VCaP (cell line): ENCODE results near the gene DGCR2.

ENCODE experiments used
- H3K27ac ChIP-seq: fragments of 450-650 bp; 2 replicates; pipeline ENCODE4 v1.5.1; 2017
- CTCF ChIP-seq: fragments of 450-650 bp; conservative IDR thresholded peaks from 2 replicates; pipeline ENCODE4 v1.5.1; 2017; ENCODE audit warnings: mild to moderate bottlenecking, moderate library complexity

DGCR2 gene

GRCh38 chr22:19039448-19039780 lies 82.8 kb downstream of the DGCR2 start:
- TF ChIP-seq CTCF, result no peak
- H3K27ac ChIP-seq, result no peak overlapping the region

- no peak overlapping the region for H3K27ac ChIP-seq
- 0 out of 2 replicates have a peak, but pooled peaks have one; percentile 9 for TF ChIP-seq CTCF
Observed at GRCh38 chr22:19038728-19039447, 83.3 kb downstream of the DGCR2 start.

- H3K27ac ChIP-seq, result no peak overlapping the region
- no peak for TF ChIP-seq CTCF
Observed at GRCh38 chr22:19038164-19038546, 84.1 kb downstream of the DGCR2 start.

- TF ChIP-seq CTCF, result no peak
- H3K27ac ChIP-seq, result no peak overlapping the region
Observed at GRCh38 chr22:19037282-19038163, 84.7 kb downstream of the DGCR2 start.

DNA sequence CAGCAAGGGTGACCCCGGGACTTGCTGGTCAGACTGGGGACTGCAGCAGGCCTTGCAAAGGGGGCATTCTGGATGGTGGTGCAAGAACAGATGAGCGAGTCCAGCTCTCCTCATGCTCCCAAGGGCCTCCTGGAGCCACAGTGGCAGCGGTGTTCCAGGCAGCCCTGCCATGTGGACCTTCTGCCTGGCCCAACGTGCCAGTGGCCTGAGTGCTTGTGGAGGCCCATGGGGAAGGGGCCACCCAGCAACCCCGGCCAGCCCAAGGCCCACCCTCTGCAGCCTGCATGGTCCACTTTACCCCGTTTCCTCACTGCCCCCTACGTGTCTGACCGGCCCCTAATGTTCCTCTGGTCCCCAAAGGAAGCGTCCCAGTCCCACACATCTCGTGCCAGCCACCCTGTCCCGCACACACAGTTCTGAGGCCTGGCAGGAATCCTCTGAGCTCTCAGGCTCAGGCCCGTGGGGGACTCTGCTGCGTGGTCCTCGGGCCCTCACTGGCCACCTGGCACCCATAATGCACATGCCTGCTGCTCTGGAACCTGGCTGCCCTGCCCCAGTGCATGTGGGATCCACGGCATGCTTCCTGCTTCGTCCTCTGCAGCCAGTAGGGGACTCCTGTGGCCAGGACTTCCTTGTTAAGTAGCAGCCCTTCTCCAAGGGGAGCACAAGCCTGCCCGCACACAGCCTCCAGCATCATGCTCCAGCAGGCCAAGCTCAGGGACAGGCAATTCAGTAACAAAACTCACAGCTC lies 85.5 kb downstream of the DGCR2 start:
- TF ChIP-seq CTCF, result no peak; the same call in 1 of the 2 replicates
- H3K27ac ChIP-seq, result no peak overlapping the region

DNA sequence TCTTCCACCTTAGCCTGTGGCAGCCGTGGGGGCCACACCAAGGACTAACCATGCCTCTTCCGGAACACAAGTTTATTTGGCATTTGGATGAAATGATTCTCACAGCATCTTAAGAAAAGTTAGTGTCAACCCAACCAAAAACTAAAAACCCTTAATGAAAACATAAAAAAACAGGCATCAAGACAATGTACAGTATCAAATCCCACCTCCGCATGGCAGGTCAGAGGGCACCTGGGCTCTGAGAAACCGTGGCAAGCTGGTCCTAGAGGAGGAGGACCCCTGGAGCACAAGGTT lies 86.0 kb downstream of the DGCR2 start:
- no peak overlapping the region for H3K27ac ChIP-seq
- no peak for TF ChIP-seq CTCF
